ENCODE data around the gene SORL1-AS1.

Gene SORL1-AS1

DNA sequence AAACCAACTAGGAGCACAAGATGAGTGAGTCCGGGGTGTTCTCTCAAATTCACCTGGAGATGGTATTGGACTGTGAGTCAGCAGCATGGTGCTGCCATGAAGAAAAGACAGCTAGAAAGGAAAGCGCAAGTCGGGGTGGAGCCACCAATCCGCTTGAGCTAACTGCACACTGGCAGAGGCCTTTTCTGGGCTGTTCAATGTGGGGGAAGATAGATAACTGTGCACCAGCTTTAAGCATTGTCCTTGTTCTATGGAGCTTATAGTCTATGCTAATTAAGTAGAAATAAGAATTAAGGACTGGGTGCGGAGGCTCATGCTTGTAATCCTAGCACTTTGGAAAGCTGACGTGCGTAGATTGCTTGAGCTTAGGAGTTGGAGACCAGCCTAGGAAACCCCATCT lies 21.9 kb upstream of the SORL1-AS1 start:
- Mint-ChIP-seq H3K4me3 (no peak overlapping the region), H3K27me3 (ENCODE audit: low read depth) (no peaks in the 10 kb centered on the region), H3K4me1 (peaks cover 50 to 58% of the 10 kb centered on the region in 2 experiments), H3K9me3 (no peaks in the 10 kb centered on the region), H3K27ac (no peak overlapping the region), H3K36me3 (ENCODE audit: insufficient read depth in 1 of 3, low read depth in 3 of 3) (peaks cover 18 to 54% (median 35%) of the 10 kb centered on the region in 3 experiments)
- Histone ChIP-seq H2BK12ac (ENCODE audit: insufficient read length, low read depth, low read length) (no peak overlapping the region), H2BK120ac (ENCODE audit: low read depth, low read length, poor library complexity, severe bottlenecking) (no peak overlapping the region), H2BK5ac (ENCODE audit: insufficient read length, low read length) (no peak overlapping the region), H3K79me1 (ENCODE audit: insufficient read depth, low read depth, low read length, poor library complexity, severe bottlenecking) (no peaks in the 10 kb centered on the region), H3K4me2 (ENCODE audit: insufficient read depth, insufficient read length, low read length) (no peak overlapping the region), H2AK5ac (ENCODE audit: insufficient read length, low read length) (no peak overlapping the region), H4K20me1 (ENCODE audit: control insufficient read depth, insufficient read depth, insufficient read length) (no peaks in the 10 kb centered on the region), H3K79me2 (ENCODE audit: insufficient read depth, low read length) (peaks cover 2% of the 10 kb centered on the region; the same call in 1 of the 2 replicates), H3K14ac (ENCODE audit: insufficient read depth, low read length) (no peak overlapping the region), H3K18ac (ENCODE audit: insufficient read length, low read depth, low read length) (no peak overlapping the region), H3K27me3 (ENCODE audit: insufficient read depth, low read length) (no peaks in the 10 kb centered on the region), H3K23ac (ENCODE audit: insufficient read length, low read depth, low read length) (no peak overlapping the region), H4K91ac (ENCODE audit: insufficient read length, low read depth, low read length) (no peak overlapping the region), H3K4ac (ENCODE audit: low read depth, low read length) (no peak overlapping the region), H3K9ac (ENCODE audit: extremely low read depth, insufficient read length, low read length) (no peak overlapping the region), H3K4me1 (ENCODE audit: insufficient read depth, low read length) (peaks cover 19% of the 10 kb centered on the region), H2AFZ (ENCODE audit: low read length) (no peak overlapping the region), H3T11ph (ENCODE audit: low read length) (no peak overlapping the region), H3K23me2 (ENCODE audit: insufficient read length, low read depth, low read length, poor library complexity, severe bottlenecking) (no peaks in the 10 kb centered on the region), H3K9me3 (ENCODE audit: control insufficient read depth, low read depth, low read length) (no peaks in the 10 kb centered on the region), H2BK15ac (ENCODE audit: low read depth, low read length) (no peak overlapping the region), H2BK20ac (ENCODE audit: low read depth, low read length, poor library complexity, severe bottlenecking) (no peak overlapping the region), H3K56ac (ENCODE audit: insufficient read length, low read depth, low read length) (no peak overlapping the region), H3K27ac (ENCODE audit: insufficient read length, low read depth, low read length) (no peak overlapping the region), H4K5ac (ENCODE audit: insufficient read length, low read depth, low read length) (no peak overlapping the region), H4K8ac (replicated peaks; ENCODE audit: insufficient read length, low read depth, low read length) (no peak overlapping the region)
- DNase-seq: no peak
- TF ChIP-seq, protein P1, sequence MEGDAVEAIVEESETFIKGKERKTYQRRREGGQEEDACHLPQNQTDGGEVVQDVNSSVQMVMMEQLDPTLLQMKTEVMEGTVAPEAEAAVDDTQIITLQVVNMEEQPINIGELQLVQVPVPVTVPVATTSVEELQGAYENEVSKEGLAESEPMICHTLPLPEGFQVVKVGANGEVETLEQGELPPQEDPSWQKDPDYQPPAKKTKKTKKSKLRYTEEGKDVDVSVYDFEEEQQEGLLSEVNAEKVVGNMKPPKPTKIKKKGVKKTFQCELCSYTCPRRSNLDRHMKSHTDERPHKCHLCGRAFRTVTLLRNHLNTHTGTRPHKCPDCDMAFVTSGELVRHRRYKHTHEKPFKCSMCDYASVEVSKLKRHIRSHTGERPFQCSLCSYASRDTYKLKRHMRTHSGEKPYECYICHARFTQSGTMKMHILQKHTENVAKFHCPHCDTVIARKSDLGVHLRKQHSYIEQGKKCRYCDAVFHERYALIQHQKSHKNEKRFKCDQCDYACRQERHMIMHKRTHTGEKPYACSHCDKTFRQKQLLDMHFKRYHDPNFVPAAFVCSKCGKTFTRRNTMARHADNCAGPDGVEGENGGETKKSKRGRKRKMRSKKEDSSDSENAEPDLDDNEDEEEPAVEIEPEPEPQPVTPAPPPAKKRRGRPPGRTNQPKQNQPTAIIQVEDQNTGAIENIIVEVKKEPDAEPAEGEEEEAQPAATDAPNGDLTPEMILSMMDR (conservative IDR thresholded peaks at IDR 0.05): no peak
- WGBS (ENCODE audit: extremely low coverage, insufficient read length, low lambda C conversion rate): no CpG with 5 or more reads among the region's 7 CpGs
